C4-2B (cell line): ENCODE measurements around the gene YY1AP1.

Experiments used
- ZFX ChIP-seq: fragments of 450-650 bp; IDR thresholded peaks from 2 replicates; pipeline ENCODE4 v1.6.1; 2017
- TF ChIP-seq, protein P1 (sequence below): fragments of 450-650 bp; conservative IDR thresholded peaks from 2 replicates; pipeline ENCODE4 v1.5.1; 2017; ENCODE audit warnings: mild to moderate bottlenecking

DNA sequence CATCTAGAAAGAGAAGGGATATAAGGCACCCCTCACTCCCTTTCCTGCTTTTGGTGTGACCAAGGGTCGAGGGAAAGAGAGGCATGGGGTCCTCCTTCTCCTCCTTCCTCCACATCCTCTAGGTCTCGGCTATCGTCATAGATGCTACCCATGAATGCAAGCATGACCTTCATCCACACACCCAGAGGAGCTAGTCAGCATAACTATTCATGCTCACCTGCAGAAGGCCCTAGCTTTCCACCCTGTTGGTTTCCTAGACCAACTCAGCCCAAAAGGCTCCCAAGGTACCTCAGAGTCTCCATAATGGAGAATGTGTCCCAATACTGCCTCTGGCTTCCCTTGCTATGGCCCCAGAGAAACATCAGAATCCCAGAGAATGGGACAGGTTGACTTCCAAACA, 45.3 kb downstream of the YY1AP1 start:
- TF ChIP-seq, protein P1, sequence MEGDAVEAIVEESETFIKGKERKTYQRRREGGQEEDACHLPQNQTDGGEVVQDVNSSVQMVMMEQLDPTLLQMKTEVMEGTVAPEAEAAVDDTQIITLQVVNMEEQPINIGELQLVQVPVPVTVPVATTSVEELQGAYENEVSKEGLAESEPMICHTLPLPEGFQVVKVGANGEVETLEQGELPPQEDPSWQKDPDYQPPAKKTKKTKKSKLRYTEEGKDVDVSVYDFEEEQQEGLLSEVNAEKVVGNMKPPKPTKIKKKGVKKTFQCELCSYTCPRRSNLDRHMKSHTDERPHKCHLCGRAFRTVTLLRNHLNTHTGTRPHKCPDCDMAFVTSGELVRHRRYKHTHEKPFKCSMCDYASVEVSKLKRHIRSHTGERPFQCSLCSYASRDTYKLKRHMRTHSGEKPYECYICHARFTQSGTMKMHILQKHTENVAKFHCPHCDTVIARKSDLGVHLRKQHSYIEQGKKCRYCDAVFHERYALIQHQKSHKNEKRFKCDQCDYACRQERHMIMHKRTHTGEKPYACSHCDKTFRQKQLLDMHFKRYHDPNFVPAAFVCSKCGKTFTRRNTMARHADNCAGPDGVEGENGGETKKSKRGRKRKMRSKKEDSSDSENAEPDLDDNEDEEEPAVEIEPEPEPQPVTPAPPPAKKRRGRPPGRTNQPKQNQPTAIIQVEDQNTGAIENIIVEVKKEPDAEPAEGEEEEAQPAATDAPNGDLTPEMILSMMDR = no peak
- TF ChIP-seq ZFX = no peak
